Activated CD8-positive, alpha-beta T cell treated with anti-CD3 and anti-CD28 coated beads, Interleukin-2, amount 10 ng/mL, durations not matched to agents 7 days and 5 days (primary cell): ENCODE results near the gene CTSA. TPM values are rescaled to one million over a fixed set of nuclear protein-coding genes. Genes with fewer than 3 reads are reported as not detected.
"Not testable (repeated sequence)": the region's sequence is repeated elsewhere in the genome, so short reads cannot be mapped to it uniquely, and the experiment has no call there.

Experiments
- ATAC-seq: fragments of 150-1000 bp; cut with Tn5 transposase; one replicate; pipeline ENCODE4 v1.10.0; 2021; ENCODE audit warnings: moderate library complexity
- CTCF ChIA-PET: fragments of 350-600 bp; sonication (Branson Sonifier 250); formaldehyde crosslinking; loops from one replicate; lab custom pipeline; 2021; ENCODE audit warnings: antibody characterized with exemption; lab: Charles Lee
- POLR2A ChIA-PET: fragments of 350-600 bp; sonication (Branson Sonifier 250); formaldehyde crosslinking; loops from one replicate; lab custom pipeline; 2021; ENCODE audit warnings: antibody characterized with exemption; lab: Charles Lee
- DNase-seq: peaks from one replicate; pipeline ENCODE4 v3.0.0-alpha.2; 2020
- H3K27ac Mint-ChIP-seq: one replicate; pipeline ENCODE4 v1.8.0; 2021; ENCODE audit warnings: mild to moderate bottlenecking, mixed read lengths
- H3K27me3 Mint-ChIP-seq: one replicate; pipeline ENCODE4 v1.8.0; 2021; ENCODE audit warnings: low read depth, mixed read lengths
- H3K36me3 Mint-ChIP-seq: one replicate; pipeline ENCODE4 v1.8.0; 2021; ENCODE audit warnings: low read depth, mixed read lengths
- H3K4me1 Mint-ChIP-seq: one replicate; pipeline ENCODE4 v1.8.0; 2021; ENCODE audit warnings: low read depth, mixed read lengths
- H3K4me3 Mint-ChIP-seq: one replicate; pipeline ENCODE4 v1.8.0; 2021; ENCODE audit warnings: mild to moderate bottlenecking, mixed read lengths
- H3K9me3 Mint-ChIP-seq: one replicate; pipeline ENCODE4 v1.8.0; 2022; ENCODE audit warnings: mixed read lengths; ENCODE audit not compliant: insufficient read depth
- total RNA-seq, 2 experiments: library from RNA; stranded (reverse); gene quantifications; one replicate each; pipeline ENCODE4 v1.2.3, GENCODE V29; 2021

Gene CTSA
- total RNA-seq, 2 experiments from 2014 or later = 63.4 to 64.1 TPM

GRCh38 chr20:45867136-45867818 is 23.9 kb upstream of the CTSA start:
- POLR2A ChIA-PET = interaction anchor here (0.7 kb wide), 1 partner anchor 54 kb away, joined by 3 read pairs; the partner anchor contains the start of gene UBE2C
- Mint-ChIP-seq H3K4me3 (no peak overlapping the region), H3K27ac (no peak overlapping the region), H3K27me3 (no peaks in the 10 kb centered on the region), H3K4me1 (no peaks in the 10 kb centered on the region), H3K36me3 (no peaks in the 10 kb centered on the region), H3K9me3 (no peaks in the 10 kb centered on the region)
- CTCF ChIA-PET = interaction anchor here (1.3 kb wide), 1 partner anchor 9 kb away, joined by 3 read pairs; no protein-coding TSS in a partner anchor
- DNase-seq (no peak), ATAC-seq (no peak)

- Mint-ChIP-seq H3K4me3 (no peak overlapping the region), H3K27ac (no peak overlapping the region), H3K36me3 (no peaks in the 10 kb centered on the region), H3K9me3 (no peaks in the 10 kb centered on the region), H3K4me1 (no peaks in the 10 kb centered on the region), H3K27me3 (no peaks in the 10 kb centered on the region)
- ATAC-seq (no peak), DNase-seq (no peak)
- CTCF ChIA-PET = interaction anchor here (0.6 to 1.3 kb wide), 2 partner anchors 9 to 23 kb away, joined by 3 to 5 read pairs; no protein-coding TSS in a partner anchor
- POLR2A ChIA-PET = no interaction called here
Observed at GRCh38 chr20:45867819-45868176, 23.3 kb upstream of the CTSA start.

GRCh38 chr20:45872626-45873025 is 18.5 kb upstream of the CTSA start:
- H3K4me3 Mint-ChIP-seq = no peak overlapping the region
- H3K4me1 Mint-ChIP-seq = no peaks in the 10 kb centered on the region
- no peaks in the 10 kb centered on the region for H3K27me3 Mint-ChIP-seq
- DNase-seq (no peak), ATAC-seq (no peak)
- CTCF ChIA-PET = interaction anchor here (0.6 kb wide), 1 partner anchor 12 kb away, joined by 3 read pairs; no protein-coding TSS in a partner anchor
- H3K9me3 Mint-ChIP-seq = no peaks in the 10 kb centered on the region
- H3K27ac Mint-ChIP-seq = no peak overlapping the region
- H3K36me3 Mint-ChIP-seq = peaks cover 9% of the 10 kb centered on the region
- POLR2A ChIA-PET = no interaction called here

GRCh38 chr20:45873409-45874103 is 17.6 kb upstream of the CTSA start:
- H3K4me3 Mint-ChIP-seq = no peak overlapping the region
- no peak for DNase-seq
- no peak overlapping the region for H3K27ac Mint-ChIP-seq
- H3K27me3 Mint-ChIP-seq = no peaks in the 10 kb centered on the region
- peaks cover 9% of the 10 kb centered on the region for H3K36me3 Mint-ChIP-seq
- ChIA-PET CTCF (interaction anchor here (0.9 kb wide), 1 partner anchor 103 kb away, joined by 3 read pairs; no protein-coding TSS in a partner anchor), POLR2A (no interaction called here)
- H3K4me1 Mint-ChIP-seq = no peaks in the 10 kb centered on the region
- no peak for ATAC-seq
- no peaks in the 10 kb centered on the region for H3K9me3 Mint-ChIP-seq

- H3K4me1 Mint-ChIP-seq, H3K4me3 Mint-ChIP-seq, CTCF ChIA-PET, H3K27me3 Mint-ChIP-seq, DNase-seq, H3K27ac Mint-ChIP-seq, H3K36me3 Mint-ChIP-seq, POLR2A ChIA-PET, H3K9me3 Mint-ChIP-seq, ATAC-seq: not testable (repeated sequence)
Observed at GRCh38 chr20:45874104-45874481, 17.0 kb upstream of the CTSA start.

GRCh38 chr20:45874576-45874975 is 16.6 kb upstream of the CTSA start:
- no peak overlapping the region for H3K27ac Mint-ChIP-seq
- ChIA-PET CTCF (interaction anchor here (1.7 kb wide), 1 partner anchor 76 kb away, joined by 6 read pairs; no protein-coding TSS in a partner anchor), POLR2A (no interaction called here)
- H3K4me1 Mint-ChIP-seq = no peaks in the 10 kb centered on the region
- ATAC-seq (no peak), DNase-seq (no peak)
- peaks cover 9% of the 10 kb centered on the region for H3K36me3 Mint-ChIP-seq
- H3K4me3 Mint-ChIP-seq = no peak overlapping the region
- no peaks in the 10 kb centered on the region for H3K27me3 Mint-ChIP-seq
- H3K9me3 Mint-ChIP-seq = no peaks in the 10 kb centered on the region

- H3K4me3 Mint-ChIP-seq = no peak overlapping the region
- POLR2A ChIA-PET = no interaction called here
- H3K27ac Mint-ChIP-seq = no peak overlapping the region
- H3K9me3 Mint-ChIP-seq = no peaks in the 10 kb centered on the region
- peaks cover 24% of the 10 kb centered on the region for H3K36me3 Mint-ChIP-seq
- peaks cover 22% of the 10 kb centered on the region for H3K4me1 Mint-ChIP-seq
- CTCF ChIA-PET = no interaction called here
- DNase-seq (no peak), ATAC-seq (no peak)
- H3K27me3 Mint-ChIP-seq = no peaks in the 10 kb centered on the region
Observed at GRCh38 chr20:45878076-45878761, 12.9 kb upstream of the CTSA start.

- Mint-ChIP-seq H3K4me1 (peaks cover 39% of the 10 kb centered on the region), H3K4me3 (peak within 1 kb of the TSS; percentile 86), H3K9me3 (no peaks in the 10 kb centered on the region), H3K36me3 (peaks cover 38% of the 10 kb centered on the region), H3K27me3 (no peaks in the 10 kb centered on the region), H3K27ac (peak within 1 kb of the TSS; percentile 84)
- peak; percentile 99 for ATAC-seq
- POLR2A ChIA-PET = interaction anchor here (0.5 to 4.8 kb wide), 14 partner anchors 9 to 1662 kb away, joined by 3 to 27 read pairs (median 4); partner anchors contain the start of genes ACOT8, CTSA, NEURL2 and PCIF1
- DNase-seq = peak; percentile 99
- CTCF ChIA-PET = interaction anchor here (0.6 to 2.6 kb wide), 7 partner anchors 9 to 116 kb away, joined by 3 to 22 read pairs (median 5); partner anchors contain the start of genes CTSA and NEURL2
Observed at GRCh38 chr20:45880988-45881788, 9.9 kb upstream of the CTSA start, which contains the start of gene ZSWIM1. ZSWIM1 (plus strand) TSS chr20:45881227; CDS start chr20:45882593, 1,366 bp downstream.

- CTCF ChIA-PET = interaction anchor here (2.2 to 2.6 kb wide), 2 partner anchors 8 to 51 kb away, joined by 8 to 22 read pairs; partner anchors contain the start of genes CTSA and NEURL2
- Mint-ChIP-seq H3K4me3 (peak overlapping the region; percentile 63), H3K27me3 (no peaks in the 10 kb centered on the region), H3K4me1 (peaks cover 42% of the 10 kb centered on the region), H3K27ac (no peak overlapping the region), H3K36me3 (peaks cover 32% of the 10 kb centered on the region), H3K9me3 (no peaks in the 10 kb centered on the region)
- POLR2A ChIA-PET = interaction anchor here (1.0 to 4.8 kb wide), 4 partner anchors 8 to 66 kb away, joined by 3 to 27 read pairs (median 16); partner anchors contain the start of genes ACOT8, CTSA, NEURL2 and PCIF1
- DNase-seq (no peak), ATAC-seq (no peak)
Observed at GRCh38 chr20:45882469-45883099, 8.6 kb upstream of the CTSA start.

- no peak for ATAC-seq
- peaks cover 32% of the 10 kb centered on the region for H3K36me3 Mint-ChIP-seq
- peaks cover 42% of the 10 kb centered on the region for H3K4me1 Mint-ChIP-seq
- DNase-seq = no peak
- ChIA-PET CTCF (interaction anchor here (0.9 to 2.6 kb wide), 2 partner anchors 27 to 51 kb away, joined by 3 to 8 read pairs; no protein-coding TSS in a partner anchor), POLR2A (interaction anchor here (4.8 kb wide), 1 partner anchor 51 kb away, joined by 24 read pairs; the partner anchor contains the start of gene PCIF1)
- peak overlapping the region; percentile 10 for H3K4me3 Mint-ChIP-seq
- no peaks in the 10 kb centered on the region for H3K27me3 Mint-ChIP-seq
- no peak overlapping the region for H3K27ac Mint-ChIP-seq
- H3K9me3 Mint-ChIP-seq = no peaks in the 10 kb centered on the region
Observed at GRCh38 chr20:45883100-45883469, 8.1 kb upstream of the CTSA start.
